ENCODE data around the gene HNRNPM.

HNRNPM gene

GRCh38 chr19:8429044-8429443 is 15.7 kb upstream of the HNRNPM start:
- H3K14ac ChIP-seq (ENCODE audit: low read length): no peak overlapping the region
- H3K36me3 ChIP-seq (replicated peaks in 1 of 2; ENCODE audit: control insufficient read depth in 2 of 2, insufficient read depth in 2 of 2, low read length in 2 of 2): peaks cover 3 to 5% of the 10 kb centered on the region in 2 donors

GRCh38 chr19:8429826-8430225 is 14.9 kb upstream of the HNRNPM start:
- WGBS, 2 donors (ENCODE audit: extremely low coverage in 2 of 2, insufficient read length in 2 of 2, insufficient replicate concordance in 1 of 2): no CpG with 5 or more reads among the region's 6 CpGs
- Histone ChIP-seq H3K4ac (ENCODE audit: low read length) (no peak overlapping the region), H3K27me3 (ENCODE audit: control insufficient read depth in 3 of 3, insufficient read depth in 3 of 3, low read depth in 1 of 3, low read length in 3 of 3) (no peaks in the 10 kb centered on the region), H3K18ac (ENCODE audit: low read length) (no peak overlapping the region), H3K4me2 (ENCODE audit: insufficient read depth, low read length, poor library complexity, severe bottlenecking) (no peak overlapping the region), H2AFZ (ENCODE audit: low read length) (no peak overlapping the region), H4K8ac (ENCODE audit: low read depth, low read length) (no peak overlapping the region), H3K23ac (ENCODE audit: low read depth, low read length, poor library complexity) (no peak overlapping the region), H3K14ac (ENCODE audit: low read length) (no peak overlapping the region), H3K79me1 (ENCODE audit: low read depth, low read length) (no peaks in the 10 kb centered on the region), H4K91ac (ENCODE audit: low read depth, low read length, poor library complexity) (no peak overlapping the region), H3K4me1 (ENCODE audit: control insufficient read depth in 2 of 2, insufficient read depth in 1 of 2, low read depth in 1 of 2, low read length in 2 of 2) (no peaks in the 10 kb centered on the region), H3K27ac (replicated peaks; ENCODE audit: low read length) (no peak overlapping the region), H3K4me3 (ENCODE audit: low read length in 2 of 2) (no peak overlapping the region), H3K36me3 (replicated peaks in 1 of 2; ENCODE audit: control insufficient read depth in 2 of 2, insufficient read depth in 2 of 2, low read length in 2 of 2) (peaks cover 3 to 5% of the 10 kb centered on the region in 2 donors), H3K9me3 (replicated peaks in 1 of 2; ENCODE audit: control insufficient read depth in 2 of 2, insufficient read depth in 1 of 2, low read depth in 1 of 2, low read length in 2 of 2) (no peaks in the 10 kb centered on the region), H3K9ac (ENCODE audit: low read depth, low read length, poor library complexity) (no peak overlapping the region), H2BK120ac (ENCODE audit: low read depth, low read length) (no peak overlapping the region), H2BK15ac (ENCODE audit: low read length) (no peak overlapping the region), H2BK5ac (ENCODE audit: low read length) (no peak overlapping the region), H2BK12ac (ENCODE audit: low read length) (no peak overlapping the region), H2AK5ac (ENCODE audit: low read depth, low read length) (no peak overlapping the region)
- DNase-seq (ENCODE audit: low spot score): no peak

More at GRCh38 chr19:8429044-8429443, 15.7 kb upstream of the HNRNPM start:
- H2AK5ac ChIP-seq (ENCODE audit: low read depth, low read length): no peak overlapping the region
- DNase-seq (ENCODE audit: low spot score): no peak
- no CpG with 5 or more reads among the region's 6 CpGs for WGBS, 2 donors (ENCODE audit: extremely low coverage in 2 of 2, insufficient read length in 2 of 2, insufficient replicate concordance in 1 of 2)
- no peaks in the 10 kb centered on the region for H3K79me1 ChIP-seq (ENCODE audit: low read depth, low read length)
- H2BK15ac ChIP-seq (ENCODE audit: low read length): peak overlapping the region; percentile 33
- H3K4me1 ChIP-seq (ENCODE audit: control insufficient read depth in 2 of 2, insufficient read depth in 1 of 2, low read depth in 1 of 2, low read length in 2 of 2): peaks cover 0 to 2% of the 10 kb centered on the region in 2 donors
- no peak overlapping the region for H2BK12ac ChIP-seq (ENCODE audit: low read length)
- peak overlapping the region in 1 of 2 donors; percentile 5 for H3K4me3 ChIP-seq (ENCODE audit: low read length in 2 of 2)
- H3K9ac ChIP-seq (ENCODE audit: low read depth, low read length, poor library complexity): no peak overlapping the region
- no peak overlapping the region for H2AFZ ChIP-seq (ENCODE audit: low read length)
- H2BK120ac ChIP-seq (ENCODE audit: low read depth, low read length): no peak overlapping the region
- no peak overlapping the region for H3K4ac ChIP-seq (ENCODE audit: low read length)
- no peaks in the 10 kb centered on the region for H3K27me3 ChIP-seq (ENCODE audit: control insufficient read depth in 3 of 3, insufficient read depth in 3 of 3, low read depth in 1 of 3, low read length in 3 of 3)
- no peak overlapping the region for H4K8ac ChIP-seq (ENCODE audit: low read depth, low read length)
- H3K27ac ChIP-seq (replicated peaks; ENCODE audit: low read length): no peak overlapping the region
- H3K9me3 ChIP-seq (replicated peaks in 1 of 2; ENCODE audit: control insufficient read depth in 2 of 2, insufficient read depth in 1 of 2, low read depth in 1 of 2, low read length in 2 of 2): no peaks in the 10 kb centered on the region
- no peak overlapping the region for H3K18ac ChIP-seq (ENCODE audit: low read length)
- H2BK5ac ChIP-seq (ENCODE audit: low read length): no peak overlapping the region
- no peak overlapping the region for H3K4me2 ChIP-seq (ENCODE audit: insufficient read depth, low read length, poor library complexity, severe bottlenecking)
- H3K23ac ChIP-seq (ENCODE audit: low read depth, low read length, poor library complexity): no peak overlapping the region
- H4K91ac ChIP-seq (ENCODE audit: low read depth, low read length, poor library complexity): peak overlapping the region; percentile 95

- peak overlapping the region; percentile 71 for H3K18ac ChIP-seq (ENCODE audit: low read length)
- no peak overlapping the region for H4K91ac ChIP-seq (ENCODE audit: low read depth, low read length, poor library complexity)
- no peak overlapping the region for H2BK120ac ChIP-seq (ENCODE audit: low read depth, low read length)
- H2AFZ ChIP-seq (ENCODE audit: low read length): no peak overlapping the region
- no peaks in the 10 kb centered on the region for H3K9me3 ChIP-seq (replicated peaks in 1 of 2; ENCODE audit: control insufficient read depth in 2 of 2, insufficient read depth in 1 of 2, low read depth in 1 of 2, low read length in 2 of 2)
- H3K4me1 ChIP-seq (ENCODE audit: control insufficient read depth in 2 of 2, insufficient read depth in 1 of 2, low read depth in 1 of 2, low read length in 2 of 2): no peaks in the 10 kb centered on the region
- H3K27me3 ChIP-seq (ENCODE audit: control insufficient read depth in 3 of 3, insufficient read depth in 3 of 3, low read depth in 1 of 3, low read length in 3 of 3): no peaks in the 10 kb centered on the region
- no peaks in the 10 kb centered on the region for H3K79me1 ChIP-seq (ENCODE audit: low read depth, low read length)
- H4K8ac ChIP-seq (ENCODE audit: low read depth, low read length): peak overlapping the region; percentile 92
- no peak overlapping the region for H2BK5ac ChIP-seq (ENCODE audit: low read length)
- WGBS, 2 donors (ENCODE audit: extremely low coverage in 2 of 2, insufficient read length in 2 of 2, insufficient replicate concordance in 1 of 2): no CpG with 5 or more reads among the region's 20 CpGs
- no peak overlapping the region for H3K4me3 ChIP-seq (ENCODE audit: low read length in 2 of 2)
- peak overlapping the region; percentile 73 for H3K23ac ChIP-seq (ENCODE audit: low read depth, low read length, poor library complexity)
- H3K9ac ChIP-seq (ENCODE audit: low read depth, low read length, poor library complexity): peak overlapping the region; percentile 60
- H3K4ac ChIP-seq (ENCODE audit: low read length): no peak overlapping the region
- no peak overlapping the region for H3K4me2 ChIP-seq (ENCODE audit: insufficient read depth, low read length, poor library complexity, severe bottlenecking)
- no peak overlapping the region for H2BK15ac ChIP-seq (ENCODE audit: low read length)
- H3K36me3 ChIP-seq (replicated peaks in 1 of 2; ENCODE audit: control insufficient read depth in 2 of 2, insufficient read depth in 2 of 2, low read length in 2 of 2): peaks cover 3 to 5% of the 10 kb centered on the region in 2 donors
- peak overlapping the region; percentile 94 for H3K14ac ChIP-seq (ENCODE audit: low read length)
- H2BK12ac ChIP-seq (ENCODE audit: low read length): peak overlapping the region; percentile 73
- no peak overlapping the region for H3K27ac ChIP-seq (replicated peaks; ENCODE audit: low read length)
- H2AK5ac ChIP-seq (ENCODE audit: low read depth, low read length): peak overlapping the region; percentile 81
- DNase-seq (ENCODE audit: low spot score): no peak
Observed at GRCh38 chr19:8430650-8431049, 14.1 kb upstream of the HNRNPM start.

- H2BK5ac ChIP-seq (ENCODE audit: low read length): no peak overlapping the region
- no peak overlapping the region for H2BK12ac ChIP-seq (ENCODE audit: low read length)
- H3K4me3 ChIP-seq (ENCODE audit: low read length in 2 of 2): no peak overlapping the region
- no peak overlapping the region for H3K4ac ChIP-seq (ENCODE audit: low read length)
- H3K27me3 ChIP-seq (ENCODE audit: control insufficient read depth in 3 of 3, insufficient read depth in 3 of 3, low read depth in 1 of 3, low read length in 3 of 3): no peaks in the 10 kb centered on the region
- H3K18ac ChIP-seq (ENCODE audit: low read length): no peak overlapping the region
- no peak overlapping the region for H3K14ac ChIP-seq (ENCODE audit: low read length)
- WGBS, 2 donors (ENCODE audit: extremely low coverage in 2 of 2, insufficient read length in 2 of 2, insufficient replicate concordance in 1 of 2): no CpG with 5 or more reads among the region's 12 CpGs
- no peak overlapping the region for H3K23ac ChIP-seq (ENCODE audit: low read depth, low read length, poor library complexity)
- H3K9ac ChIP-seq (ENCODE audit: low read depth, low read length, poor library complexity): no peak overlapping the region
- H3K4me2 ChIP-seq (ENCODE audit: insufficient read depth, low read length, poor library complexity, severe bottlenecking): no peak overlapping the region
- H3K27ac ChIP-seq (replicated peaks; ENCODE audit: low read length): no peak overlapping the region
- no peak overlapping the region for H4K8ac ChIP-seq (ENCODE audit: low read depth, low read length)
- H2BK120ac ChIP-seq (ENCODE audit: low read depth, low read length): no peak overlapping the region
- H3K9me3 ChIP-seq (replicated peaks in 1 of 2; ENCODE audit: control insufficient read depth in 2 of 2, insufficient read depth in 1 of 2, low read depth in 1 of 2, low read length in 2 of 2): no peaks in the 10 kb centered on the region
- no peaks in the 10 kb centered on the region for H3K79me1 ChIP-seq (ENCODE audit: low read depth, low read length)
- peak overlapping the region; percentile 56 for H2AK5ac ChIP-seq (ENCODE audit: low read depth, low read length)
- no peak overlapping the region for H4K91ac ChIP-seq (ENCODE audit: low read depth, low read length, poor library complexity)
- H2AFZ ChIP-seq (ENCODE audit: low read length): no peak overlapping the region
- no peak for DNase-seq (ENCODE audit: low spot score)
- H2BK15ac ChIP-seq (ENCODE audit: low read length): no peak overlapping the region
- peaks cover 0 to 3% of the 10 kb centered on the region in 2 donors for H3K36me3 ChIP-seq (replicated peaks in 1 of 2; ENCODE audit: control insufficient read depth in 2 of 2, insufficient read depth in 2 of 2, low read length in 2 of 2)
- peaks cover 2 to 3% of the 10 kb centered on the region in 2 donors for H3K4me1 ChIP-seq (ENCODE audit: control insufficient read depth in 2 of 2, insufficient read depth in 1 of 2, low read depth in 1 of 2, low read length in 2 of 2)
Observed at GRCh38 chr19:8438236-8438635, 6.5 kb upstream of the HNRNPM start.

Measured in neuronal stem cell (in vitro differentiated cells).